Caco-2 (cell line): ENCODE results near the gene CLCA1. TPM values are rescaled to one million over a fixed set of nuclear protein-coding genes. Genes with fewer than 3 reads are reported as not detected.

Experiments
- BruUV-seq: library from RNA; stranded (reverse); fragments of 400-500 nt; replicated peaks from 2 replicates; lab custom pipeline; 2021; lab: Mats Ljungman, UMichigan
- CTCF ChIA-PET: fragments of 300-600 bp; sonication (Branson Sonifier 250); formaldehyde crosslinking; loops from one replicate; lab custom pipeline; 2022; ENCODE audit warnings: antibody characterized with exemption; lab: Charles Lee
- POLR2A ChIA-PET: fragments of 300-600 bp; sonication (Branson Sonifier 250); formaldehyde crosslinking; loops from one replicate; lab custom pipeline; 2022; ENCODE audit warnings: antibody characterized with exemption; lab: Charles Lee
- DNase-seq, 2 experiments: peaks; one replicate each; pipeline versions ENCODE4 v3.0.0 to v3.0.0-alpha.2; 2020 to 2022
- H3K27me3 ChIP-seq: replicated peaks from 2 replicates; pipeline ENCODE4 v1.6.0; 2011; ENCODE audit warnings: low read length; ENCODE audit not compliant: control insufficient read depth, insufficient read depth
- H3K36me3 ChIP-seq: 2 replicates; pipeline ENCODE4 v1.5.1; 2011; ENCODE audit warnings: low read length; ENCODE audit not compliant: control insufficient read depth, insufficient read depth
- H3K4me1 ChIP-seq: fragments of 250-450 bp; sonication (Bioruptor Pico); 2 replicates; pipeline ENCODE4 v1.5.1; 2020; ENCODE audit warnings: mild to moderate bottlenecking
- H3K4me3 ChIP-seq: 2 replicates; pipeline ENCODE4 v1.5.1; 2011; ENCODE audit warnings: low read depth, mild to moderate bottlenecking, control low read depth, low read length
- H3K9me3 ChIP-seq: fragments of 250-450 bp; sonication (Bioruptor Pico); 2 replicates; pipeline ENCODE4 v1.5.1; 2020; ENCODE audit warnings: mild to moderate bottlenecking, moderate library complexity
- H3K27ac Mint-ChIP-seq: one replicate; pipeline ENCODE4 v1.8.0; 2022; ENCODE audit warnings: mixed read lengths; ENCODE audit not compliant: unreplicated experiment
- H3K27me3 Mint-ChIP-seq: one replicate; pipeline ENCODE4 v1.8.0; 2022; ENCODE audit warnings: mixed read lengths; ENCODE audit not compliant: insufficient read depth, unreplicated experiment
- H3K36me3 Mint-ChIP-seq: one replicate; pipeline ENCODE4 v1.8.0; 2022; ENCODE audit warnings: mild to moderate bottlenecking, mixed read lengths; ENCODE audit not compliant: insufficient read depth, unreplicated experiment
- H3K4me1 Mint-ChIP-seq: one replicate; pipeline ENCODE4 v1.8.0; 2022; ENCODE audit warnings: low read depth, mixed read lengths; ENCODE audit not compliant: unreplicated experiment
- H3K4me3 Mint-ChIP-seq: one replicate; pipeline ENCODE4 v1.8.0; 2022; ENCODE audit warnings: mild to moderate bottlenecking, moderate library complexity, mixed read lengths; ENCODE audit not compliant: unreplicated experiment
- H3K9me3 Mint-ChIP-seq: one replicate; pipeline ENCODE4 v1.8.0; 2022; ENCODE audit warnings: mixed read lengths; ENCODE audit not compliant: unreplicated experiment
- intact Hi-C: fragments of 100-400 bp; cut with micrococcal nuclease; formaldehyde crosslinking; loops from one replicate; pipeline ENCODE4 v1.10.0; 2022; ENCODE audit not compliant: unreplicated experiment
- total RNA-seq: library from RNA; stranded (reverse); gene quantifications from 2 replicates; pipeline ENCODE4 v1.2.3, GENCODE V29; 2022
- TF ChIP-seq, protein P1 (sequence below), 2 experiments: fragments of 200-600 bp in 1 of 2; IDR thresholded peaks; 1 replicate in 1 of 2; 2 replicates in 1 of 2; pipeline versions ENCODE4 v1.5.1 to v1.8.0; 2011 to 2022; ENCODE audit warnings: antibody characterized with exemption in 1 of 2, control low read depth in 1 of 2, inconsistent platforms in 1 of 2, low read depth in 1 of 2, low read length in 1 of 2, mild to moderate bottlenecking in 1 of 2, moderate library complexity in 1 of 2; ENCODE audit not compliant: insufficient read depth in 1 of 2, severe bottlenecking in 1 of 2, unreplicated experiment in 1 of 2

CLCA1 gene
- total RNA-seq, 1 experiment from 2014 or later, result not detected

- peaks cover 6% of the 10 kb centered on the region for H3K4me1 ChIP-seq
- DNase-seq, result no peak
- intact Hi-C loops, result no loop called here
- H3K9me3 ChIP-seq, result no peaks in the 10 kb centered on the region
- no peaks in the 10 kb centered on the region for H3K4me1 Mint-ChIP-seq
- TF ChIP-seq, protein P1, sequence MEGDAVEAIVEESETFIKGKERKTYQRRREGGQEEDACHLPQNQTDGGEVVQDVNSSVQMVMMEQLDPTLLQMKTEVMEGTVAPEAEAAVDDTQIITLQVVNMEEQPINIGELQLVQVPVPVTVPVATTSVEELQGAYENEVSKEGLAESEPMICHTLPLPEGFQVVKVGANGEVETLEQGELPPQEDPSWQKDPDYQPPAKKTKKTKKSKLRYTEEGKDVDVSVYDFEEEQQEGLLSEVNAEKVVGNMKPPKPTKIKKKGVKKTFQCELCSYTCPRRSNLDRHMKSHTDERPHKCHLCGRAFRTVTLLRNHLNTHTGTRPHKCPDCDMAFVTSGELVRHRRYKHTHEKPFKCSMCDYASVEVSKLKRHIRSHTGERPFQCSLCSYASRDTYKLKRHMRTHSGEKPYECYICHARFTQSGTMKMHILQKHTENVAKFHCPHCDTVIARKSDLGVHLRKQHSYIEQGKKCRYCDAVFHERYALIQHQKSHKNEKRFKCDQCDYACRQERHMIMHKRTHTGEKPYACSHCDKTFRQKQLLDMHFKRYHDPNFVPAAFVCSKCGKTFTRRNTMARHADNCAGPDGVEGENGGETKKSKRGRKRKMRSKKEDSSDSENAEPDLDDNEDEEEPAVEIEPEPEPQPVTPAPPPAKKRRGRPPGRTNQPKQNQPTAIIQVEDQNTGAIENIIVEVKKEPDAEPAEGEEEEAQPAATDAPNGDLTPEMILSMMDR (IDR thresholded peaks at IDR 0.05; ENCODE audit: insufficient read depth in 1 of 2, low read depth in 1 of 2, low read length in 1 of 2, severe bottlenecking in 1 of 2, unreplicated experiment in 1 of 2), result no peak
- no peaks in the 10 kb centered on the region for H3K27me3 ChIP-seq
- no peaks in the 10 kb centered on the region for H3K27me3 Mint-ChIP-seq
- H3K4me3 Mint-ChIP-seq, result no peak overlapping the region
- ChIA-PET POLR2A (no interaction called here), CTCF (no interaction called here)
- no TSS peak for BruUV-seq
- H3K36me3 Mint-ChIP-seq, result peaks cover 6% of the 10 kb centered on the region
- H3K4me3 ChIP-seq, result no peak overlapping the region
- H3K27ac Mint-ChIP-seq, result no peak overlapping the region
- H3K9me3 Mint-ChIP-seq, result peaks cover 10% of the 10 kb centered on the region
- no peaks in the 10 kb centered on the region for H3K36me3 ChIP-seq
Observed at GRCh38 chr1:86523670-86524354, 55.1 kb downstream of the CLCA1 start.

DNA sequence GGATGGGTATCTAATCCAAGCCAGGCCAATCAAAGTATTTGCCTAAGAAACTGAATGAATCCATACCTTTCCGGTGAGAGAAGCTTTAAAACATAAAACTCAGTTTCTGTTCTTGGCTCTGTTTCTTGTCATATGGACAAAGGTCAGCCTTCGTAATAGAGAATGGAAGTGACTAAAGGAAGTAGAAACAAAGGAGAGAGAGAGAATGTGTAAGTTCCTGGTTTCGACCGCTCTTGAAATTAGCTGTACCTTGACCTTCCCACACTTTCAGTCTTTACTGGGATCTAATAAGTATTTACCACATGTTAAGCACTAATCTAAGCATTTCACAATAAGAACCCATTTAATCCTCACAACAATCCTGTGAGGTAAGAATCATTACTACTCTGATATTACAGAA is 58.6 kb downstream of the CLCA1 start:
- intact Hi-C loops, result no loop called here

GRCh38 chr1:86530211-86530845 is 61.6 kb downstream of the CLCA1 start:
- no TSS peak for BruUV-seq
- peaks cover 10% of the 10 kb centered on the region for H3K9me3 Mint-ChIP-seq
- Histone ChIP-seq H3K4me1 (peaks cover 5% of the 10 kb centered on the region; the same call in 1 of the 2 replicates), H3K36me3 (no peaks in the 10 kb centered on the region), H3K4me3 (no peak overlapping the region), H3K27me3 (no peaks in the 10 kb centered on the region), H3K9me3 (no peaks in the 10 kb centered on the region)
- no peak overlapping the region for H3K27ac Mint-ChIP-seq
- TF ChIP-seq, protein P1 (IDR thresholded peaks at IDR 0.05; ENCODE audit: insufficient read depth in 1 of 2, low read depth in 1 of 2, low read length in 1 of 2, severe bottlenecking in 1 of 2, unreplicated experiment in 1 of 2), result no peak
- no peaks in the 10 kb centered on the region for H3K27me3 Mint-ChIP-seq
- no peaks in the 10 kb centered on the region for H3K4me1 Mint-ChIP-seq
- peaks cover 6% of the 10 kb centered on the region for H3K36me3 Mint-ChIP-seq
- ChIA-PET CTCF (no interaction called here), POLR2A (no interaction called here)
- intact Hi-C loops, result no loop called here
- no peak for DNase-seq
- H3K4me3 Mint-ChIP-seq, result no peak overlapping the region

More for the DNA sequence above, 58.6 kb downstream of the CLCA1 start:
- Mint-ChIP-seq H3K4me3 (no peak overlapping the region), H3K4me1 (no peaks in the 10 kb centered on the region), H3K27ac (no peak overlapping the region), H3K36me3 (peaks cover 6% of the 10 kb centered on the region), H3K9me3 (peaks cover 10% of the 10 kb centered on the region), H3K27me3 (no peaks in the 10 kb centered on the region)
- Histone ChIP-seq H3K27me3 (no peaks in the 10 kb centered on the region), H3K9me3 (no peaks in the 10 kb centered on the region), H3K36me3 (no peaks in the 10 kb centered on the region), H3K4me3 (no peak overlapping the region), H3K4me1 (peaks cover 5% of the 10 kb centered on the region; the same call in 1 of the 2 replicates)
- no TSS peak for BruUV-seq
- ChIA-PET POLR2A (no interaction called here), CTCF (no interaction called here)
- TF ChIP-seq, protein P1 (IDR thresholded peaks at IDR 0.05; ENCODE audit: insufficient read depth in 1 of 2, low read depth in 1 of 2, low read length in 1 of 2, severe bottlenecking in 1 of 2, unreplicated experiment in 1 of 2), result no peak
- DNase-seq, result no peak
